PC-9 (cell line): Measurements from ENCODE around the gene COLGALT1. TPM values are rescaled to one million over a fixed set of nuclear protein-coding genes. Genes with fewer than 3 reads are reported as not detected.

Experiments
- BruUV-seq: library from RNA; stranded (reverse); fragments of 400-500 nt; replicated peaks from 2 replicates; lab custom pipeline; 2021; lab: Mats Ljungman, UMichigan
- CTCF ChIA-PET: fragments of 300-600 bp; sonication (Branson Sonifier 250); formaldehyde crosslinking; loops from one replicate; lab custom pipeline; 2022; ENCODE audit warnings: antibody characterized with exemption; lab: Charles Lee
- POLR2A ChIA-PET: fragments of 300-600 bp; sonication (Branson Sonifier 250); formaldehyde crosslinking; loops from one replicate; lab custom pipeline; 2022; ENCODE audit warnings: antibody characterized with exemption; ENCODE audit not compliant: unreplicated experiment; lab: Charles Lee
- DNase-seq, 2 experiments: peaks; one replicate each; pipeline versions ENCODE4 v3.0.0 to v3.0.0-alpha.2; 2015 to 2022; ENCODE audit warnings: mixed read lengths in 1 of 2
- H2AFZ ChIP-seq: fragments of 200-600 bp; sonication (generic); 2 replicates; pipeline ENCODE4 v1.8.1; 2017; ENCODE audit warnings: antibody characterized with exemption
- H3F3A ChIP-seq: fragments of 200-600 bp; sonication (generic); 2 replicates; pipeline ENCODE4 v1.8.1; 2017; ENCODE audit warnings: antibody characterized with exemption, mild to moderate bottlenecking, low read depth; ENCODE audit not compliant: insufficient read depth
- H3K27ac ChIP-seq: fragments of 200-600 bp; sonication (generic); 2 replicates; pipeline ENCODE4 v1.6.1; 2016; ENCODE audit warnings: mixed run types
- H3K27me3 ChIP-seq: fragments of 200-600 bp; sonication (generic); 2 replicates; pipeline ENCODE4 v1.6.1; 2016; ENCODE audit warnings: low read depth, mixed run types; ENCODE audit not compliant: insufficient read depth
- H3K36me3 ChIP-seq: fragments of 200-600 bp; sonication (generic); 2 replicates; pipeline ENCODE4 v1.6.1; 2016; ENCODE audit warnings: low read depth, mixed run types
- H3K4me1 ChIP-seq: fragments of 200-600 bp; sonication (generic); replicated peaks from 2 replicates; pipeline ENCODE4 v1.6.1; 2016; ENCODE audit warnings: mixed run types; ENCODE audit not compliant: insufficient read depth
- H3K4me2 ChIP-seq: fragments of 200-600 bp; sonication (generic); 2 replicates; pipeline ENCODE4 v1.6.1; 2017; ENCODE audit warnings: mixed run types
- H3K4me3 ChIP-seq: fragments of 200-600 bp; sonication (generic); 2 replicates; pipeline ENCODE4 v1.6.1; 2016; ENCODE audit warnings: mixed run types
- H3K79me2 ChIP-seq: fragments of 200-600 bp; sonication (generic); 2 replicates; pipeline ENCODE4 v1.6.1; 2017; ENCODE audit warnings: low read depth, mixed run types
- H3K9me2 ChIP-seq: fragments of 200-600 bp; sonication (generic); 2 replicates; pipeline ENCODE4 v1.8.1; 2017; ENCODE audit warnings: mild to moderate bottlenecking; ENCODE audit not compliant: insufficient read depth
- H3K9me3 ChIP-seq: fragments of 200-600 bp; sonication (generic); 2 replicates; pipeline ENCODE4 v1.8.1; 2016; ENCODE audit warnings: low read depth; ENCODE audit not compliant: insufficient read depth
- H4K20me1 ChIP-seq: fragments of 200-600 bp; sonication (generic); 2 replicates; pipeline ENCODE4 v1.8.1; 2017; ENCODE audit not compliant: insufficient read depth
- EZH2 ChIP-seq: fragments of 200-600 bp; sonication (generic); IDR thresholded peaks from 2 replicates; pipeline ENCODE4 v1.8.0; 2017; ENCODE audit warnings: antibody characterized with exemption, low read depth
- intact Hi-C: fragments of 100-400 bp; cut with micrococcal nuclease; formaldehyde crosslinking; loops from one replicate; pipeline ENCODE4 v1.10.0; 2022; ENCODE audit not compliant: unreplicated experiment
- total RNA-seq: library from RNA; stranded (reverse); gene quantifications from 2 replicates; pipeline ENCODE4 v1.2.3, GENCODE V29; 2021
- TF ChIP-seq, protein P1 (sequence below): fragments of 200-600 bp; sonication (generic); conservative IDR thresholded peaks from 2 replicates; pipeline ENCODE4 v1.6.1; 2017; ENCODE audit warnings: mixed run types, antibody characterized with exemption, mild to moderate bottlenecking, moderate library complexity

COLGALT1 gene
- total RNA-seq, 1 experiment from 2014 or later, result 88.8 TPM

GRCh38 chr19:17524651-17525050 lies 30.8 kb upstream of the COLGALT1 start:
- H3K4me1 ChIP-seq, result no peaks in the 10 kb centered on the region
- no peaks in the 10 kb centered on the region for H3K9me3 ChIP-seq
- H3K27me3 ChIP-seq, result no peaks in the 10 kb centered on the region
- no peaks in the 10 kb centered on the region for H3K9me2 ChIP-seq
- H3F3A ChIP-seq, result peaks cover 23% of the 10 kb centered on the region
- H3K4me2 ChIP-seq, result no peak overlapping the region
- H3K36me3 ChIP-seq, result no peaks in the 10 kb centered on the region
- H3K79me2 ChIP-seq, result no peaks in the 10 kb centered on the region
- intact Hi-C loops, result no loop called here
- H3K27ac ChIP-seq, result no peak overlapping the region
- POLR2A ChIA-PET, result no interaction called here
- no peaks in the 10 kb centered on the region; the same call in 1 of the 2 replicates for H4K20me1 ChIP-seq
- BruUV-seq, result no TSS peak
- H2AFZ ChIP-seq, result no peak overlapping the region
- no peak for DNase-seq
- no peak for TF ChIP-seq EZH2
- TF ChIP-seq, protein P1, sequence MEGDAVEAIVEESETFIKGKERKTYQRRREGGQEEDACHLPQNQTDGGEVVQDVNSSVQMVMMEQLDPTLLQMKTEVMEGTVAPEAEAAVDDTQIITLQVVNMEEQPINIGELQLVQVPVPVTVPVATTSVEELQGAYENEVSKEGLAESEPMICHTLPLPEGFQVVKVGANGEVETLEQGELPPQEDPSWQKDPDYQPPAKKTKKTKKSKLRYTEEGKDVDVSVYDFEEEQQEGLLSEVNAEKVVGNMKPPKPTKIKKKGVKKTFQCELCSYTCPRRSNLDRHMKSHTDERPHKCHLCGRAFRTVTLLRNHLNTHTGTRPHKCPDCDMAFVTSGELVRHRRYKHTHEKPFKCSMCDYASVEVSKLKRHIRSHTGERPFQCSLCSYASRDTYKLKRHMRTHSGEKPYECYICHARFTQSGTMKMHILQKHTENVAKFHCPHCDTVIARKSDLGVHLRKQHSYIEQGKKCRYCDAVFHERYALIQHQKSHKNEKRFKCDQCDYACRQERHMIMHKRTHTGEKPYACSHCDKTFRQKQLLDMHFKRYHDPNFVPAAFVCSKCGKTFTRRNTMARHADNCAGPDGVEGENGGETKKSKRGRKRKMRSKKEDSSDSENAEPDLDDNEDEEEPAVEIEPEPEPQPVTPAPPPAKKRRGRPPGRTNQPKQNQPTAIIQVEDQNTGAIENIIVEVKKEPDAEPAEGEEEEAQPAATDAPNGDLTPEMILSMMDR, result no peak
- H3K4me3 ChIP-seq, result no peak overlapping the region
- CTCF ChIA-PET, result interaction anchor here (0.7 kb wide), 1 partner anchor 55 kb away, joined by 3 read pairs; no protein-coding TSS in a partner anchor

DNA sequence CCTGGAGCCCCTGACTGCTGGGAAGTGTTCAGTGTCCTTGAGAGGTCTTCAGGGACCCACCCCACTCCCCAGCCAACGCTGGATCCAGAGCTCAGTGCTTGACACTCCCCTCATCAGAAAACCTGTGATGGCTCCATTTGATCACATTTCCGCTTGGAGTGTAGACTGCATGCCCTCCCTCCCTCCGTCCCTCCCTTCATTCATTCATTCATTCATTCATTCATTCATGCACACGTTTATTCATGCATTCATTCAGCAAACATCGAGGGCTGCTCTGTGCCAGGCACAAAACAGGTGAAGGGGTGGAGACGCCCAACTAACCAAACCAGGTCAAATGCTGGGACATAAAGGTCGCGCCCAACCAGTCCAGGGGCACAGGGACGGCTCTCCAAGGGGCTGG lies 30.3 kb upstream of the COLGALT1 start:
- peaks cover 28% of the 10 kb centered on the region for H3F3A ChIP-seq
- H3K4me1 ChIP-seq, result no peaks in the 10 kb centered on the region
- no peak for DNase-seq
- TF ChIP-seq, protein P1, result no peak
- no peak for TF ChIP-seq EZH2
- H4K20me1 ChIP-seq, result no peaks in the 10 kb centered on the region; the same call in 1 of the 2 replicates
- no peaks in the 10 kb centered on the region for H3K79me2 ChIP-seq
- H3K9me2 ChIP-seq, result no peaks in the 10 kb centered on the region
- ChIA-PET POLR2A (no interaction called here), CTCF (no interaction called here)
- no peaks in the 10 kb centered on the region for H3K9me3 ChIP-seq
- H3K4me3 ChIP-seq, result no peak overlapping the region
- H2AFZ ChIP-seq, result no peak overlapping the region
- intact Hi-C loops, result no loop called here
- H3K27ac ChIP-seq, result no peak overlapping the region
- H3K4me2 ChIP-seq, result no peak overlapping the region
- H3K36me3 ChIP-seq, result no peaks in the 10 kb centered on the region
- no TSS peak for BruUV-seq
- no peaks in the 10 kb centered on the region for H3K27me3 ChIP-seq

- H3K36me3 ChIP-seq, result no peaks in the 10 kb centered on the region
- intact Hi-C loops, result no loop called here
- no peaks in the 10 kb centered on the region for H3K27me3 ChIP-seq
- no TSS peak for BruUV-seq
- POLR2A ChIA-PET, result no interaction called here
- no peak overlapping the region for H2AFZ ChIP-seq
- H3K27ac ChIP-seq, result no peak overlapping the region
- H3F3A ChIP-seq, result peaks cover 28% of the 10 kb centered on the region
- no peak overlapping the region for H3K4me3 ChIP-seq
- no peak for TF ChIP-seq EZH2
- TF ChIP-seq, protein P1, result no peak
- H3K79me2 ChIP-seq, result no peaks in the 10 kb centered on the region
- no peaks in the 10 kb centered on the region; the same call in 1 of the 2 replicates for H4K20me1 ChIP-seq
- no peaks in the 10 kb centered on the region for H3K9me3 ChIP-seq
- H3K4me1 ChIP-seq, result no peaks in the 10 kb centered on the region
- H3K9me2 ChIP-seq, result no peaks in the 10 kb centered on the region
- no peak for DNase-seq
- CTCF ChIA-PET, result interaction anchor here (0.7 kb wide), 1 partner anchor 330 kb away, joined by 3 read pairs; no protein-coding TSS in a partner anchor
- no peak overlapping the region for H3K4me2 ChIP-seq
Measured at GRCh38 chr19:17526922-17527321, 28.5 kb upstream of the COLGALT1 start.
